NCI-H2029 treated with DMSO at 0.1 percent for 48 hours (cell line): ENCODE results near the gene NHEJ1.
A peak's percentile ranks its signal among the peaks of the same experiment; 100 is the strongest.
"Not testable (repeated sequence)": the region's sequence is repeated elsewhere in the genome, so short reads cannot be mapped to it uniquely, and the experiment has no call there.

Source experiments
- DNase-seq: peaks from one replicate; lab custom pipeline; 2025; lab: John Stamatoyannopoulos, UW

NHEJ1 gene, protein sequence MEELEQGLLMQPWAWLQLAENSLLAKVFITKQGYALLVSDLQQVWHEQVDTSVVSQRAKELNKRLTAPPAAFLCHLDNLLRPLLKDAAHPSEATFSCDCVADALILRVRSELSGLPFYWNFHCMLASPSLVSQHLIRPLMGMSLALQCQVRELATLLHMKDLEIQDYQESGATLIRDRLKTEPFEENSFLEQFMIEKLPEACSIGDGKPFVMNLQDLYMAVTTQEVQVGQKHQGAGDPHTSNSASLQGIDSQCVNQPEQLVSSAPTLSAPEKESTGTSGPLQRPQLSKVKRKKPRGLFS

DNA sequence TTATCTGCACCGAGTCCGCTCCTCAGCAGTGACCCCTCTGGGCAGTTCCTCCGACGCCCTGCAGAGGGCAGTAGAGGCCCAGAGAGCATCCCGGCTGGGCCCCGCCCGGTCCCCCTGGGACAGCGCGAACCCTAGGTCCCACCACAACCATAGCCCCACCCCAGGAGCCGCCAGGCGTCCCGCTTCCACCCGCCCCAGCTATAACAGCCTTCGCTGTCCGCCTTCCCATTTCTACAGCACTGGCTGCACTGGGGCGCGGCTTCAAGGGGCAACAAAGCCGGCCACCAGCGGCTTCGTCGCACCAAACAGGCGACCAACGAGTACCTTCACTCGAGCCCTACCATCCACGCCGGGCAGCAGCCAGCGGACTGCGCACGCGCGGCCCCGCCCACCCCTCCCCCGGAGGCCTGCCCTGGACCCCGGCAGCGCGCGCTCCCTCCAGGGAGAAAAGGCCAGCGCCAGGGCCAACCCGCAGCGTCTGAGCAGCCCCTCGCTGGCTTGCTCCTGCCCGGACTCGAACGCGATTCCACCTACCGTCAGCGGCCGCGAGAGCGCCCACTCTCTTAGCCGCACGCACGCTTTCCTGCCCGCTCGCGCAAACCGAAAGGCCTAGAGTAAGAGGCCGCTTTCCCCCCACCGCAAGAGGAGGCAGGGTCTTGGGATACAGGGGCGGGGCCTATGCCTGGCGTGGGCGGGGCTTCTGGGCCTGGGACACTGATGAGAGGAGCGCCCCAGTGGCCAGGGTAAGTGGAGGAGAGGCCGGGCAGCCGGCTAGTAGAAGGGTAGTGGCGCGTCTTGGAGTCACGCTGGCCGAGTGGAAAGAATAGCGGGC is at the start of gene NHEJ1:
NHEJ1 (minus strand) TSS at position 630 of the 832 bp plus-strand sequence. CDS start 2,453 bp downstream, outside the sequence.
- peak; percentile 77 for DNase-seq

DNA sequence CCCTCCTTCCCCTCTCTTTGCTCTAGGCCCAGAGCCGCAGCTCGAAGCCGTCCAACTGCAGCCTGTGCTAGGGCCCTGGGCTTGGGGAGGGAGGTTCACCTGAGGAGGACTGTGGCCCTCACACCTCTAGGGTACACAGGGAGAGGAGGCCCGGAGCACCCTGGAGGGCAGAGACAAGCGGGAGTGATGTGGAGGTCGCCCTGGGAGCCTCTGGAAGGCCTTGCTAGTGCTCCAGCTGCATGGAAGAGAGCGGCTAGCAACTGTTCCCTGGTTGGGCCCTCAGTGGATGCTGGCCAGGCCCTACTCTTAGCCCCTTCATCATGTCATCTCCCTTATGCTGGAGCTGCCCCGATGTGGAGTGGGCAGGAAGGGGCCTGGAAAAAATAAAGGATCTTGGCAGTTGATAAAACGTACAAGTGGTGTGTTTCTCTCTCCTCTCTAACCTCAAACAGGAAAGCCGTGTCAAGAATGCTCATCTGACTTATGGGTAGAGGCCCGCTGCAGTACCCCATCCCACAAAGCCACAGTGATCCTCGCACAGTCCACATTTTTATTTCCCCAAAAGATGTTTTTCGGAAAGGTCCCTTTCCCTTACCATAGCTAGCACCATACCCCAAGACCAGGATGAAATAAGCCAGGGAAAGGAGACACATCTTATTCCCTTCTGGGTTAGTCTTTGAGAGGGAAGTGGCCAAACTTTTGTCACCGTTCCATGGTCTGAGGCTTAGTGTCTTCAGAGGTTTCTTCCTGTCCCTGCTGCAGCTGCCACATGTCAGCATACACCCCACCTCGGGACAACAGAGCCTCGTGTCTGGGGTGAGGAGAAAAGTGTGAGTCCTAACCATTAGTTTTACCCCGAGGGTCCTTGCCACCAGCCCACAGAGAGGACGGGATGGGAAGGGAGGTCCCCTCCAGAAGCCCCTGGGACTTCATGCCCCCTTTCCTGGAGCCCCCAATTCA is 48.9 kb upstream of the NHEJ1 start:
- DNase-seq = no peak

DNA sequence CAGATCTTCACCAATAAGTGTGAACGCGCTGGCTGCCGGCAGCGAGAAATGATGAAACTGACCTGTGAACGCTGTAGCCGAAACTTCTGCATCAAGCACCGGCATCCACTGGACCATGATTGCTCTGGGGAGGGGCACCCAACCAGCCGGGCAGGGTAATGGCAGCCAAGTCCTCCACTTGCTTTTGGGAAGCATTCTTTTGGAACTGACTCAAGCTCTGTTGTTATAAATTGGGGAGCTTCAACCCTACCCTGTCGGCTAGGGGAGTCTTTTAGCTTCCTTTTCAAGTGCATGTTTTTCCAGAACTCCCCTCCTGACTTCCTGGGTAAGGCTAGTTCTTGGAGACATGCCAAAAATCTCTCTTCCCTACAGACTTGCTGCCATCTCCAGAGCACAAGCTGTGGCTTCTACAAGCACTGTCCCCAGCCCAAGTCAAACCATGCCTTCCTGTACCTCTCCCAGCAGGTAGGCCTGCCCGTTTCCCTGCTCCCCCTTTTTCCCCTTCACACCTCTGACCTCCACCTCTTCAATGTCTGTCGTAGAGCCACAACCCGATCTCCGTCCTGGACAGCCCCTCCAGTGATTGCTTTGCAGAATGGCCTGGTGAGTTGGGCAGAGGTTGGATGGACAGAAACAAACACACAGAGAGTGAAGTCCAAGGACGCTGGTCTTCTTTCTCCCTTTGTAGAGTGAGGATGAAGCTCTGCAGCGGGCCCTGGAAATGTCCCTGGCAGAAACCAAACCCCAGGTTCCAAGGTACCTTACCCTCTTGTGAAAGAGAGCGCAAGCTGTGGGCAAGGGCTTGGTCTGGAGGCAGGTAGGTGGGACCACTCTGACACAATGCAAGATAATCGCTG is 47.5 kb upstream of the NHEJ1 start:
- DNase-seq = peak; percentile 7

DNA sequence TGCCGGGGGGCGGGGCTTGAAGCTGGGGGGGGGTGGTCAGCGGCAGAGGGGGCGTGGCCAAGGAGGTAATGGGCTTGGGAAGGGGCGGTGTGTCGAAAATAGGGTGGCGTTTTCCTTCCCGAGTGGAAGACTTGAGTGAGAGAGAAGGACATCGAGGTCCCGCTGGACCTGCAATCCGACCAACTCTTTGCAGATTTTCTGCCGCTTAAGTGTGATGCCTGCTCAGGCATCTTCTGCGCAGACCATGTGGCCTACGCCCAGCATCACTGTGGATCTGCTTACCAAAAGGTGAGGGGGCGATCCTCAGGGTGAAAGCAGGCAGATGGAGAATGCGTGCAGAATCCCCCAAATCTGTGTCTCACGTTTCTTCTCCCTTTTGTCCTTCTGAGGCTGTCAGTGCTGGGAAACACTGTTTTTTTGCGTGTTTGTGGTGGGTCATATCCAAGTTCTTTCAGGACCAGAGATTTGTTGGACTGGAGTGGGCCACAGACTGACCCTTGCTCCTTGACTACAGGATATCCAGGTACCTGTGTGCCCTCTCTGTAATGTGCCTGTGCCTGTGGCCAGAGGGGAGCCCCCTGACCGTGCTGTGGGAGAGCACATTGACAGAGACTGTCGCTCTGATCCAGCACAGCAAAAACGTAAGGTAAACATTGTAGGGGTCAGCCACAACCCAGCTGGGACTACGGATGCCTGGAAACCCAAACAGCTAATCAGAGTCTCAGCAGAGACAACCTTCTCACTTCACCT is 46.7 kb upstream of the NHEJ1 start:
- DNase-seq = no peak

DNA sequence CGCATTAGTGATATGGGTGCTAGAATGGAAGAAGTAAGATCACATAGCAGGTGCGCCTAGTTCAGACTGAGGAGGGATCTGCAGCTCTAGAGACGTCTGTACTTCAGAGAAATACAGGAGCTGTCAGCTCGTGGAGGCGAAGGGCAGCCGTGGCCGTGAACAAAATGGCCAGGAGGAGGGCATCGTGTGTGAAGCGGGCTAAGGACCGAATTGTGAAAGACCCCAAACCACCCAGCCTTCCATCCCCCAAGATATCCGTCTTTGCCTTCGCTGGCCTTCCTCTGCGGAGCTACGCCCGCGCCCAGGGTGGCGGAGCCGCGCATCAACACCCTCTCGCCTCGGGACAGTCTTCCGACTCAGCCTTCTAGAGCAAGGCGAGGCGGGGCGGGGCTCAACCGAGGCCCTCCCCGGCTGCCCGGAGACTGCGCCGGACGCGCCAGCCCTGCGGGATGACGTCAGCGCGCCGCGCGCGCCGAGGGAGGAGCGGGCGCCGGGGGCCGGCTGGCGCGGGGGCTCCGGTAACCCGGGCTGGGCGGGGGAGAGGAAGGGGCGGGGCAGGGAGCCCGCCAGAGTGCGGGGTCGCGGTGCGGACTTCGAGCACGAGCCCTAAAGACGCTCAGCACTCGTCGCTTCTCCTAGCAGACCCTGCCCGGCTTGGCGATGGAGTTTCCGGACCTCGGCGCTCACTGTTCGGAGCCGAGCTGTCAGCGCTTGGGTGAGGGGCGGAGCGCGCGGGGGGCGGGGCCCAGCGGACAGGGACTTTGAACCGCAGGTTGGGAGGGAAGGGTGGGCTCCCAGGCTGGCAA is 45.9 kb upstream of the NHEJ1 start, which contains the start of gene ZFAND2B:
ZFAND2B (plus strand) TSS at position 455 of the 806 bp plus-strand sequence; CDS start at position 661, 206 bp downstream.
- DNase-seq = peak; percentile 56

DNA sequence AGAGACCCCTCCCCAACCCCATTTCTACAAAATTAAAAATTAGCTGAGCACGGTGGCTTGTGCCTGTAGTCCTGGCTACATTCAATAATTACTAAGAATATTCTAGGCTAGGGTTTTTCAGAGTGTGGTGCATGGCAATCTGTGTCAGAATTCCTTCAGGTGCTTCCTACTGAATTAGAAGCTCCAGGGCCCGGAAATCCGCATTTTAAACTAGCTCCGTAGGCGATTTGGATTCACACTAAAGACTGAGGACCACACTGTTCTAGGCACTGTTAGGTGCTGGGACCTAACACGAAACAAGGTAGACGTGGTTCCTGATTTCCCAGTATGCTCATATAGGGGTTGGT is 45.3 kb upstream of the NHEJ1 start:
- no peak for DNase-seq

DNA sequence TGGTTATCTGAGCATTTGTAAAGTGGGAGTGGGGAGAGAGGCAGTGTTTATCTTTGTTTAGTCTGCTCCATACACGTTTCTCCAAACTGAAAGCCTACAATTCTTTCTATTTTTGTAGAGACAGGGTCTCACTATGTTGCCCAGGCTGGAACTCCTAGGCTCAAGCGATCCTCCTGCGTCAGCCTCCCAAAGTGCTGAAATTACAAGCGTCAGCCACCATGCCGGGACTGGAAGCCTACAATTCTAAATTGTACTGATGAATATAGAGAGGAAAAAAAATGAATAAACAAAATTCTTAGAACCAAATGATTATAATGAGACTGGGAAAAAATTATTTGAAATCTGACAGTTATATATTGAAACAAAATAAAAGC is 44.5 kb upstream of the NHEJ1 start:
- no peak for DNase-seq

DNA sequence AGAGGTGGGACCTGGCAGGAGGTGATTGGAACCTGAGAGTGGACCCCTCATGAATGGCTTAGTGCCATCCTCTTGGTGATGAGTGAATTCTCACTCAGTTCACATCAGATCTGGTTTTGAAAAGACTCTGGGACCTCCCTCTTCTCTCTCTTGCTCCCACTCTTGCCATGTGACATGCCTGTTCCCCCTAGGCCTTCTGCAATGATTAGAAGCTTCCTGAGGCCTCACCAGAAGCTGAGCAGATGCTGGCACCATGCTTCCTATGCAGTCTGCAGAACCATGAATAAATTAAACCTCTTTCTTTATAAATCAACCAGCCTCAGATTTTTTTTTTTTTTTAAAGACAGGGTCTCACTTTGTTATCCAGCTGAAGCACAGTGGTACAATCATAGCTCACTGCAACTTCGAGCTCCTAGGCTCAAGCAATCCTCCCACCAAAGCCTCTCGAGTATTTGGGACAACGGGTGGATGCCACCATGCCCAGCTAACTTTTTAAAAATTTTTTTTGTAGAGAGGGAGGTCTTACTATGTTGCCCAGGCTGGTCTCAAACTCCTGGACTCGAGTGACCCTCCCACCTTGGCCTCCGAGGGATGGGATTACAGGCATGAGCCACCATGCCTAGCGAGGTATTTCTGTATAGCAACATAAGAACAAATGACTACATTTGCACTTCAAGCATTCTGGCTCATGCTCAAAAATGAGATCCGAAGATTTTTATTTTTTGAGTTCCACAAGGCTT is 44.0 kb upstream of the NHEJ1 start:
- no peak for DNase-seq

DNA sequence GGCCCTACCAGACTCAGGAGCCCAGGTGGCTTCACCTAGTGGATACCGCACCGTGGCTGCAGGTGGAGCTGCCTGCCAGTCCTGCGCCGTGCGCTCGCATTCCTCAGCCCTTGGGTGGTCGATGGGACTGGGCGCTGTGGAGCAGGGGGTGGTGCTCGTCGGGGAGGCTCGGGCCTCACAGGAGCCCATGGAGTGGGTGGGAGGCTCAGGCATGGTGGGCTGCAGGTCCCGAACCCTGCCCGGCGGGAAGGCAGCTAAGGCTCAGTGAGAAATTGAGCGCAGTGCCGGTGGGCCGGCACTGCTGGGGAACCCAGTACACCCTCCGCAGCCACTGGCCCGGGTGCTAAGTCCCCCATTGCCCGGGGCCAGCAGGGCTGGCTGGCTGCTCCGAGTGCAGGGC is 40.7 kb upstream of the NHEJ1 start:
- DNase-seq = not testable (repeated sequence)

DNA sequence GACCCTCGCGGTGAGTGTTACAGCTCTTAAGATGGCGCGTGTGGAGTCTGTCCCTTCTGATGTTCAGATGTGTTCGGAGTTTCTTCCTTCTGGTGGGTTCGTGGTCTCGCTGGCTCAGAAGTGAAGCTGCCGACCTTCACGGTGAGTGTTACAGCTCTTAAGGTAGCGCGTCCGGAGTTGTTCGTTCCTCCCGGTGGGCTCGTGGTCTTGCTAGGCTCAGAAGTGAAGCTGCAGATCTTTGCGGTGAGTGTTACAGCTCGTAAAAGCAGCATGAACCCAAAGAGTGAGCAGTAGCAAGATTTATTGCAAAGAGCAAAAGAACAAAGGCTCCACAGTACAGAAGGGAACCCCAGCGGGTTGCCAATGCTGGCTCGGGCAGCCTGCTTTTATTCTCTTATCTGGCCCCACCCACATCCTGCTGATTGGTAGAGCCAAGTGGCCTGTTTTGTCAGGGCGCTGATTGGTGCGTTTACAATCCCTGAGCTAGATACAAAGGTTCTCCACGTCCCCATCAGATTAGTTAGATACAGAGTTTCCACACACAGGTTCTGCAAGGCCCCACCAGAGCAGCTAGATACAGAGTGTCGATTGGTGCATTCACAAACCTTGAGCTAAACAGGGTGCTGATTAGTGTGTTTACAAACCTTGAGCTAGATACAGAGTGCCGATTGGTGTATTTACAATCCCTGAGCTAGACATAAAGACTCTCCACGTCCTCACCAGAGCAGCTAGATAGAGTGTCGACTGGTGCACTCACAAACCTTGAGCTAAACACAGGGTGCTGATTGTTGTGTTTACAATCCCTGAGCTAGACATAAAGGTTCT is 40.1 kb upstream of the NHEJ1 start:
- DNase-seq = not testable (repeated sequence)

DNA sequence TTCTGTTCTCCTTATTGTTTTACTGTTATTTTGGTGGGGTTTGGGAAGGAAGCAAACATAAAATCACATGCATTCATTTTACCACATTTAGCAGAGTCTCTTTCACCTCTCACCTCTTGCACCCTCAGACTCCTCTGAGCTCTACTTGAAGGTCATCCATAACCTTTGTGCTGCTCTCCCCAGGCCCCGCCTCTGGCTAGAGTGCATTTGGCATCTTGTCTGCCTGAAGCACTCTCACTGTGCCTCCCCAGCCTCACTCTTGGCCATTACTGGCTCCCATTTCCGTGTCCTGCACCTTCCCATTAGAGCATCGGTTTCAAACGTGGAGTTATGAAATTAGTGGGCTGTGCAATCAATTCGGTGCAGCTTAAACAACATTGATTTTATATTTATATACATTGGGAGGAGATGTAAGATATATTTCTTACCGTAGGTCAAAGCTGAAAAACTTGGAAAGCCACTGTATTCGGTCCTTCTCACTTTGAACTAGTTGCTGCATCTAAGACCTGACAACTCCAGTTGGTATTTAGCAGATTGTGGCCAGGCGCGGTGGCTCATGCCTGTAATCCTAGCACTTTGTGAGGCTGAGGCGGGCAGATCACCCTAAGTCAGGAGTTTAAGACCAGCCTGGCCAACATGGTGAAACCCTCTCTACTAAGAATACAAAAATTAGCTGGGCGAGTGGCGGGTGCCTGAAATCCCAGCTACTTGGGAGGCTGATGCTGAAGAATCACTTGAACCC is 39.0 kb upstream of the NHEJ1 start:
- DNase-seq = no peak

DNA sequence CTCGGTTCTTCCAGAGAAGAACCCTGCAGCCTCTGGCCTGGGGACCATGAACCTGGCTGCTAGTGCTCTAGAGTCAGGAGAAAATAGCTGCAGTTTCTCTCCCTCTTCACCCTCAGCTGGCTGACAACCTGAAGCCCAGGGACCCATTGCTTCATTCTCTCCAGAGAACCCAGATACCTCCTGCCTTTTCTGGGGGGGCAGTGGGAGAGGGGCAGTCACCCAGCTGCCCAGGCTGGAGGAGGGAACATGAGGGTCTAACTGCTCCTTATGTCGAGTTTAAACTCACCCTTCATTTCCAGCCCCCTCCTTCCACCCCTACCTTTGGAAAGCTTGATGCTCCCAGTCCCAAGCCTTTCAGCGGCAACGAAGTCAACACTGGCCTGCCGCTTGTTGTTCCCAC is 38.4 kb upstream of the NHEJ1 start:
- DNase-seq = no peak

DNA sequence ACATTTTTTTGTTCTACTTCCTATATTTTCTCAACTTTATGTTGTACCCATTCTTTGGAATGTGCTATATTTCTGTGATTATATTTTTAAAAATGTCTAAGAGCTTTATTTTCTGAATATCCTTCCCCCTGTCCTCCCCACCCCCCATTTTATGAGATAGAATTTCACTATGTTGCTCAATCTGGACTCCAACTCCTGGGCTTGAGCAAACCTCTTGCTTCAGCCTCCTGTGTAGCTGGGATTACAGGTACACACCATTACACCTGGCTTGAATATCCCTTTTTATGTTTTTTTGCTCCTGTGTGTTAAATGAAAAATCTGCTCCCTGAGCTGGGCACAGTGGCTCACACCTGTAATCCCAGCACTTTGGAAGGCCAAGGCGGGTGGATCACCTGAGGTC is 36.8 kb upstream of the NHEJ1 start:
- DNase-seq = no peak

DNA sequence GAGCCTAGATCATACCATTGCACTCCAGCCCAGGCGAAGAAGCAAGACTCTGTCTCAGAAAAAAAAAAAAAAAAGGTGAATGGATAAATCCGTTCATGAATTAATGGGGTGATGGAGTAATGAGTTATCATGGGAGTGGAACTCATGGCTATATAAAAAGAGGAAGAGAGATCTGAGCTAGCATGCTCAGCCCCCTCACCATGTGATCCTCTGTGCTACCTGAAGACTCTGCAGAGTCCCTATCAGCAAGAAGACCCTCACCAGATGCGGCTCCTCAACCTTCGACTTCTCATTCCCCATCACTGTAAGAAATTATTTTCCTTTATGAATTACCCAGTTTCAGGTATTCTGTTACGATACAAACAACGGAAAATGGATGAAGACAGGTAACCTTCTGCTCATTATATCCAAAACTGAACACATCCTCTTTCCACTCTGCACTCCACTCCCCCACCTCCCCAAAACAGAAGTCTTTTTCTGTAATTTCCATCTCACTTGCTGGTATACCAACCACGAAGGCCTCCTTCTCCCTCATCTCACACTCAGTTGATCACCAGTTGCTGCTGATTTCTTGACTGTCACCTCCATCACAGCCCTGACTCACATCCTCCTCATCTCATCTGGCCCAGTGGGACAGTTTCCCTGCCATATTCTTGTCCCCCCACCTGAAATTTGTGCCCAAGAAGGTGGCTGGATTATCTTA is 26.3 kb upstream of the NHEJ1 start:
- no peak for DNase-seq

DNA sequence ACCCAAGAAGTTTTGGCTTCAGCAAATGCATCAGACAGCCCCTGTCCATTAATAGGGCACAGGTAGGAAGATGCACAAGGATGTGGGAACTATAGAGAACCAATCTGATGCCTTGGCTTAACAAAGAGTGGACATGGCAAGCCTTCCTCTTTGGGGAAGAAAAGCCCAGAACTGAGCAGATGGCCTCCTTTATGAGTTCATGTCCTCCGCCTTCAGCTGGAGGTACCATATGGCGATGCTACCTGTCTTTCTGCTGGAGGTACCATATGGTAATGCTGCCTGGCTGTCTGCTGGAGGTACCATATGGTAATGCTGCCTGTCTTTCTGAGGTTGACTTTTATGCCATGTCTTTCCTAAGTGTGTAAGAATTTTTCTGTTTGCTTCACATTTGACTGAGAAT is 23.5 kb upstream of the NHEJ1 start:
- DNase-seq = no peak

DNA sequence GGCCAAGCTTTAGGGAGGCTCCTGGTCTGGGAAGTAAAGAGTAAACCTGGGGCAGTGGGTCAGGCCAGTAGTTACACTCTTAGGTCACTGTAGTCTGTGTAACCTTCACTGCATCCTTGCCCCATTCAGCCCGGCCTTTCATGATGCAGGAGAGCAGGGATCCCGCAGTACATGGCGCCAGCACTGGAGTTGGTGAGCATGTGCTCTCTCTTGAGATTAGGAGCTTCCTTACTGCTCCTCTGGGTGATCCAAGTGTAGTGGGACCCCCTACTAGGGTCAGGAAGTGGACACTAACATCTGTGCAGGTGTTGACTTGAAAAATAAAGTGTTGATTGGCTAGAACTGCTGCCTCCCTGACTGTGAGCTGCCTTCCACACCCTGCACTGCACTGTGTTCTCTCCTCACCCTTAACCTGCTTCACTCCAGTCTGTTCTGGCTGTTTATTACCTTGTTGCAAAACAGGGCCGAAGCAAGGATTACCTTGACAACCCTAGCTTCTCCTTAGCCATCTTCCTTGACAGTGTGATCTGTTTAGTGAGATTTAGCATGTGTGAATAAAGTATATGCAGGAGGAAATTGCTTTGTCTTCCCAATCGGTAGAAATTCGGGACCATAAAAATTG is 22.6 kb upstream of the NHEJ1 start:
- no peak for DNase-seq
